Neural cell (in vitro differentiated cells): ENCODE results near the gene ZNHIT6. TPM values are rescaled to one million over a fixed set of nuclear protein-coding genes. Genes with fewer than 3 reads are reported as not detected.

Experiments used
- H2AFZ ChIP-seq: fragments of 200-600, 300-800 bp; sonication (generic), shearing (Covaris generic); 2 replicates; pipeline ENCODE4 v1.6.0; 2014; ENCODE audit warnings: low read depth, mild to moderate bottlenecking, antibody characterized with exemption, low read length, moderate library complexity
- H3F3A ChIP-seq: fragments of 200-600 bp; shearing (Covaris generic); 2 replicates; pipeline ENCODE4 v1.6.1; 2016; ENCODE audit warnings: mild to moderate bottlenecking, moderate library complexity, mixed read lengths, antibody characterized with exemption, low read length; ENCODE audit not compliant: insufficient read depth, poor library complexity, severe bottlenecking
- H3K27ac ChIP-seq: fragments of 200-600, 300-800 bp; sonication (generic), shearing (Covaris generic); 2 replicates; pipeline ENCODE4 v1.5.1; 2014; ENCODE audit warnings: mild to moderate bottlenecking, low read length, moderate library complexity
- H3K27me3 ChIP-seq: fragments of 300-800, 200-600 bp; sonication (generic), shearing (Covaris generic); 2 replicates; pipeline ENCODE4 v1.6.0; 2014; ENCODE audit warnings: mild to moderate bottlenecking, low read depth, low read length, moderate library complexity; ENCODE audit not compliant: insufficient read depth
- H3K36me3 ChIP-seq: fragments of 300-800, 200-600 bp; sonication (generic), shearing (Covaris generic); 2 replicates; pipeline ENCODE4 v1.5.1; 2014; ENCODE audit warnings: mild to moderate bottlenecking, antibody characterized with exemption, low read length, moderate library complexity; ENCODE audit not compliant: insufficient read depth
- H3K4me2 ChIP-seq: fragments of 300-800, 200-600 bp; sonication (generic), shearing (Covaris generic); 2 replicates; pipeline ENCODE4 v1.6.0; 2014; ENCODE audit warnings: mild to moderate bottlenecking, low read length
- H3K4me3 ChIP-seq: fragments of 300-800, 200-600 bp; sonication (generic), shearing (Covaris generic); 2 replicates; pipeline ENCODE4 v1.5.1; 2014; ENCODE audit warnings: mild to moderate bottlenecking, low read length, moderate library complexity
- H3K79me2 ChIP-seq: fragments of 200-600 bp; shearing (Covaris generic); replicated peaks from 2 replicates; pipeline ENCODE4 v1.6.0; 2014; ENCODE audit warnings: mild to moderate bottlenecking, low read length, moderate library complexity; ENCODE audit not compliant: insufficient read depth
- H3K9ac ChIP-seq: fragments of 300-800, 200-600 bp; sonication (generic), shearing (Covaris generic); 2 replicates; pipeline ENCODE4 v1.6.1; 2016; ENCODE audit warnings: mild to moderate bottlenecking, low read length, mixed read lengths
- H3K9me2 ChIP-seq: fragments of 200-600 bp; shearing (Covaris generic); 2 replicates; pipeline ENCODE4 v1.6.1; 2016; ENCODE audit warnings: mild to moderate bottlenecking, low read length, mixed read lengths; ENCODE audit not compliant: insufficient read depth
- H3K9me3 ChIP-seq: fragments of 200-600, 300-800 bp; sonication (generic), shearing (Covaris generic); 2 replicates; pipeline ENCODE4 v1.6.1; 2016; ENCODE audit warnings: mild to moderate bottlenecking, mixed run types, low read length, moderate library complexity, mixed read lengths
- H4K20me1 ChIP-seq: fragments of 200-600 bp; shearing (Covaris generic); 2 replicates; pipeline ENCODE4 v1.6.1; 2016; ENCODE audit warnings: mild to moderate bottlenecking, mixed run types; ENCODE audit not compliant: insufficient read depth
- EP300 ChIP-seq: fragments of 450-650 bp; conservative IDR thresholded peaks from 2 replicates; pipeline ENCODE4 v1.6.1; 2014; ENCODE audit warnings: antibody characterized with exemption, mild to moderate bottlenecking, moderate library complexity; ENCODE audit not compliant: poor library complexity, severe bottlenecking
- EZH2 ChIP-seq: fragments of 200-600, 300-800 bp; shearing (Covaris generic), sonication (generic); IDR thresholded peaks from 2 replicates; pipeline ENCODE4 v1.6.1; 2014; ENCODE audit warnings: antibody characterized with exemption, low read length, borderline replicate concordance, mild to moderate bottlenecking; ENCODE audit not compliant: insufficient read depth, poor library complexity, severe bottlenecking
- MXI1 ChIP-seq: fragments of 450-650 bp; conservative IDR thresholded peaks from 2 replicates; pipeline ENCODE4 v1.6.1; 2014; ENCODE audit warnings: antibody characterized with exemption, mild to moderate bottlenecking; ENCODE audit not compliant: poor library complexity, severe bottlenecking
- POLR2AphosphoS5 ChIP-seq: IDR thresholded peaks from 2 replicates; pipeline ENCODE4 v1.6.1; 2012
- RAD21 ChIP-seq: fragments of 450-650 bp; conservative IDR thresholded peaks from 2 replicates; pipeline ENCODE4 v1.6.1; 2014; ENCODE audit warnings: antibody characterized with exemption, mild to moderate bottlenecking, moderate library complexity
- SMC3 ChIP-seq: fragments of 450-650 bp; conservative IDR thresholded peaks from 2 replicates; pipeline ENCODE4 v1.6.1; 2014; ENCODE audit warnings: antibody characterized with exemption, mild to moderate bottlenecking, moderate library complexity; ENCODE audit not compliant: poor library complexity
- TAF1 ChIP-seq: IDR thresholded peaks from 2 replicates; pipeline ENCODE4 v1.6.1; 2012; ENCODE audit warnings: low read depth
- polyA plus RNA-seq: library from polyadenylated mRNA; depleted of rRNA; stranded (reverse); fragments of >200 nt; gene quantifications from 2 replicates; pipeline ENCODE4 v1.2.3, GENCODE V29; 2014
- TF ChIP-seq, protein P1 (sequence below): fragments of 450-650 bp; IDR thresholded peaks from 2 replicates; pipeline ENCODE4 v1.5.1; 2014; ENCODE audit warnings: antibody characterized with exemption, mild to moderate bottlenecking, moderate library complexity; ENCODE audit not compliant: poor library complexity, severe bottlenecking
- TF ChIP-seq, protein P2 (sequence below): IDR thresholded peaks from 2 replicates; pipeline ENCODE4 v1.6.1; 2012; ENCODE audit warnings: borderline replicate concordance

ZNHIT6 gene
- polyA plus RNA-seq, 1 donor from 2014 or later, result 16.6 TPM

DNA sequence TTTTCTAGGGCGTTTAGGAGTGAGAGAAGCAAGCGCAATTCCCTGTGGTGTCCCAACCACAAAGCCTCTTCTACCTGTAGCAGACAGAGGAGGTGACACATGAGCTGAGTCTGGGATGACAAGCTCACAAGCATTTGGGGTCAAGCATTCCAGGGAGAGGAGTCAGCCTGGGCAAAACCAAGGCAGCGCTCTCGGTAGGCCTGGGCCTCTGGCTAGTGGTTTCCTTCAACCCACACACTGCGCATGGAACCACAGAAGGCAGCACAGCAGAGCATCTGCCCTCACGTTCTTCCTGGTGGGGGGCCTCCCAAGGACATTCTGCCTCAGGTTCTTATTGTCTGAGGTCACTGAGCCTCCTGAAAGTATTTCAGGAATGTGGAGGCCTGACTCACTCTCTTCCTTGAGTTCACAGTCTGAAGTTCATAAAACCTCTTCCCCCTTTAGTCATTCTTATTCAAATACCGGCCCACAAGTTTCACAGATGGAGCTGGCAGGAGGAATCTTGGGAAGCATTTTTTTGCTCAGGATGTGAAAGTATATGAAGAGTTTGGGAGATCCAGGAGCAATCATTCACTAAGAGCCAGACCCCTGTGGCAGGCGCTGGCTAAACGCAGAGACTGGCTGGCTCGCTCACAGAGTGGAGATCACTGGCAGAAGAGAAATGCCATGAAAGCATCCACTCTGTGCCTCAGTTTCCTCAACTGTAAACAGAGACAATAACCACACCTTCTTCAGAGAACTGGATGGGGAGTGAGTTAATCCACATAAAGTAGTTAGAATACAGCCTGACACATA is 100.9 kb downstream of the ZNHIT6 start:
- no peak overlapping the region for H3K9ac ChIP-seq
- no peaks in the 10 kb centered on the region for H3K79me2 ChIP-seq
- no peak overlapping the region for H3K4me2 ChIP-seq
- H3K9me2 ChIP-seq, result no peaks in the 10 kb centered on the region
- H3K27ac ChIP-seq, result no peak overlapping the region
- no peaks in the 10 kb centered on the region for H3K27me3 ChIP-seq
- no peaks in the 10 kb centered on the region for H3K9me3 ChIP-seq
- no peak overlapping the region for H3K4me3 ChIP-seq
- TF ChIP-seq EP300 (no peak), EZH2 (no peak), POLR2AphosphoS5 (no peak), TAF1 (no peak), MXI1 (no peak), RAD21 (no peak), SMC3 (no peak)
- TF ChIP-seq, protein P1, sequence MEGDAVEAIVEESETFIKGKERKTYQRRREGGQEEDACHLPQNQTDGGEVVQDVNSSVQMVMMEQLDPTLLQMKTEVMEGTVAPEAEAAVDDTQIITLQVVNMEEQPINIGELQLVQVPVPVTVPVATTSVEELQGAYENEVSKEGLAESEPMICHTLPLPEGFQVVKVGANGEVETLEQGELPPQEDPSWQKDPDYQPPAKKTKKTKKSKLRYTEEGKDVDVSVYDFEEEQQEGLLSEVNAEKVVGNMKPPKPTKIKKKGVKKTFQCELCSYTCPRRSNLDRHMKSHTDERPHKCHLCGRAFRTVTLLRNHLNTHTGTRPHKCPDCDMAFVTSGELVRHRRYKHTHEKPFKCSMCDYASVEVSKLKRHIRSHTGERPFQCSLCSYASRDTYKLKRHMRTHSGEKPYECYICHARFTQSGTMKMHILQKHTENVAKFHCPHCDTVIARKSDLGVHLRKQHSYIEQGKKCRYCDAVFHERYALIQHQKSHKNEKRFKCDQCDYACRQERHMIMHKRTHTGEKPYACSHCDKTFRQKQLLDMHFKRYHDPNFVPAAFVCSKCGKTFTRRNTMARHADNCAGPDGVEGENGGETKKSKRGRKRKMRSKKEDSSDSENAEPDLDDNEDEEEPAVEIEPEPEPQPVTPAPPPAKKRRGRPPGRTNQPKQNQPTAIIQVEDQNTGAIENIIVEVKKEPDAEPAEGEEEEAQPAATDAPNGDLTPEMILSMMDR, result no peak
- TF ChIP-seq, protein P2, sequence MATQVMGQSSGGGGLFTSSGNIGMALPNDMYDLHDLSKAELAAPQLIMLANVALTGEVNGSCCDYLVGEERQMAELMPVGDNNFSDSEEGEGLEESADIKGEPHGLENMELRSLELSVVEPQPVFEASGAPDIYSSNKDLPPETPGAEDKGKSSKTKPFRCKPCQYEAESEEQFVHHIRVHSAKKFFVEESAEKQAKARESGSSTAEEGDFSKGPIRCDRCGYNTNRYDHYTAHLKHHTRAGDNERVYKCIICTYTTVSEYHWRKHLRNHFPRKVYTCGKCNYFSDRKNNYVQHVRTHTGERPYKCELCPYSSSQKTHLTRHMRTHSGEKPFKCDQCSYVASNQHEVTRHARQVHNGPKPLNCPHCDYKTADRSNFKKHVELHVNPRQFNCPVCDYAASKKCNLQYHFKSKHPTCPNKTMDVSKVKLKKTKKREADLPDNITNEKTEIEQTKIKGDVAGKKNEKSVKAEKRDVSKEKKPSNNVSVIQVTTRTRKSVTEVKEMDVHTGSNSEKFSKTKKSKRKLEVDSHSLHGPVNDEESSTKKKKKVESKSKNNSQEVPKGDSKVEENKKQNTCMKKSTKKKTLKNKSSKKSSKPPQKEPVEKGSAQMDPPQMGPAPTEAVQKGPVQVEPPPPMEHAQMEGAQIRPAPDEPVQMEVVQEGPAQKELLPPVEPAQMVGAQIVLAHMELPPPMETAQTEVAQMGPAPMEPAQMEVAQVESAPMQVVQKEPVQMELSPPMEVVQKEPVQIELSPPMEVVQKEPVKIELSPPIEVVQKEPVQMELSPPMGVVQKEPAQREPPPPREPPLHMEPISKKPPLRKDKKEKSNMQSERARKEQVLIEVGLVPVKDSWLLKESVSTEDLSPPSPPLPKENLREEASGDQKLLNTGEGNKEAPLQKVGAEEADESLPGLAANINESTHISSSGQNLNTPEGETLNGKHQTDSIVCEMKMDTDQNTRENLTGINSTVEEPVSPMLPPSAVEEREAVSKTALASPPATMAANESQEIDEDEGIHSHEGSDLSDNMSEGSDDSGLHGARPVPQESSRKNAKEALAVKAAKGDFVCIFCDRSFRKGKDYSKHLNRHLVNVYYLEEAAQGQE, result no peak
- no peak overlapping the region for H2AFZ ChIP-seq
- no peaks in the 10 kb centered on the region for H4K20me1 ChIP-seq
- no peaks in the 10 kb centered on the region for H3K36me3 ChIP-seq
- H3F3A ChIP-seq, result no peaks in the 10 kb centered on the region

GRCh38 chr1:85606414-85606800 is 101.8 kb downstream of the ZNHIT6 start:
- Histone ChIP-seq H3K36me3 (no peaks in the 10 kb centered on the region), H3F3A (no peaks in the 10 kb centered on the region), H3K79me2 (no peaks in the 10 kb centered on the region), H3K4me3 (no peak overlapping the region), H3K9me3 (no peaks in the 10 kb centered on the region), H4K20me1 (no peaks in the 10 kb centered on the region), H3K27ac (no peak overlapping the region), H2AFZ (no peak overlapping the region), H3K9me2 (no peaks in the 10 kb centered on the region), H3K9ac (no peak overlapping the region), H3K27me3 (no peaks in the 10 kb centered on the region), H3K4me2 (no peak overlapping the region)
- no peak for TF ChIP-seq TAF1
